ENCODE results near the gene ZDHHC7. TPM values are rescaled to one million over a fixed set of nuclear protein-coding genes. Genes with fewer than 3 reads are reported as not detected.

ZDHHC7 gene
- total and polyA plus RNA-seq, 9 of the 15 experiments (the other 6 are each of a cell fraction or from before 2014, with no cell fraction given), result 1.7 to 49.7 (median 37.4) TPM

GRCh38 chr16:84948851-84949610 lies 62.3 kb downstream of the ZDHHC7 start:
- Histone ChIP-seq H4K20me1 (replicated peaks; ENCODE audit: control insufficient read depth, insufficient read depth, low read length) (peaks cover 4% of the 10 kb centered on the region), H3K79me2 (ENCODE audit: control insufficient read depth, insufficient read depth, low read length) (no peaks in the 10 kb centered on the region), H3K9me3 (replicated peaks; ENCODE audit: control insufficient read depth, insufficient read depth, low read depth, low read length) (0 out of 2 replicates have a peak, but pooled peaks cover 2% of the 10 kb centered on the region), H3K9me1 (ENCODE audit: control insufficient read depth, insufficient read depth, low read length) (peaks cover 4% of the 10 kb centered on the region), H3K27me3 (ENCODE audit: control insufficient read depth in 2 of 2, insufficient read depth in 2 of 2, low read length in 2 of 2) (no peaks in the 10 kb centered on the region), H3K4me1 (replicated peaks in 1 of 2; ENCODE audit: control insufficient read depth in 2 of 2, insufficient read depth in 2 of 2, low read length in 2 of 2) (peaks cover 23 to 49% of the 10 kb centered on the region in 2 experiments), H3K27ac (ENCODE audit: extremely low read depth, low read depth, low read length) (no peak overlapping the region), H3K9ac (ENCODE audit: insufficient read depth in 1 of 2, low read depth in 2 of 2, low read length in 2 of 2) (no peak overlapping the region; a peak in 1 of 4 replicates), H3K4me2 (ENCODE audit: insufficient read depth, low read length) (no peak overlapping the region), H2AFZ (ENCODE audit: low read depth, low read length) (no peak overlapping the region), H3K4me3 (no peak overlapping the region), H3K36me3 (ENCODE audit: control insufficient read depth, insufficient read depth, low read length) (no peaks in the 10 kb centered on the region)
- FAIRE-seq, result peak; percentile 75
- CTCF ChIA-PET (ENCODE audit: low intra/inter-chr PET ratio), result interaction anchor here (5.2 kb wide), 1 partner anchor 194 kb away, joined by 34 read pairs; no protein-coding TSS in a partner anchor
- DNase-seq (ENCODE audit: extremely low read depth in 1 of 4, low spot score in 3 of 4), result no peak
- no peak for ATAC-seq
- intact Hi-C loops (cut with micrococcal nuclease), result no loop called here
- 40% methylated on average over 10 of the region's 10 CpGs for WGBS (ENCODE audit: insufficient coverage, low coverage, missing lambda C conversion rate)
- in situ Hi-C loops (cut with MboI), result no loop called here
- BruUV-seq (replicated peaks), result no TSS peak
- POLR2A ChIA-PET, result no interaction called here
- TF ChIP-seq ZBTB9 (CRISPR knock-in tag; IDR thresholded peaks at IDR 0.05), result no peak
- no peak for TF ChIP-seq CTCFL (IDR thresholded peaks at IDR 0.05; ENCODE audit: borderline replicate concordance, insufficient read depth, low read depth, low read length, poor library complexity, severe bottlenecking)
- TF ChIP-seq EWSR1 (IDR thresholded peaks at IDR 0.05; ENCODE audit: borderline replicate concordance, low read depth, partially characterized antibody), result no peak
- no peak for TF ChIP-seq NUFIP1 (IDR thresholded peaks at IDR 0.05; ENCODE audit: partially characterized antibody)
- no peak for TF ChIP-seq HMG20A (CRISPR knock-in tag; conservative IDR thresholded peaks at IDR 0.05)
- TF ChIP-seq ZNF124 (CRISPR knock-in tag; IDR thresholded peaks at IDR 0.05), result no peak
- no peak for TF ChIP-seq SREBF1 (IDR thresholded peaks at IDR 0.05; ENCODE audit: borderline replicate concordance, low read depth, low read length)
- no peak for TF ChIP-seq RAD51 (IDR thresholded peaks at IDR 0.05; ENCODE audit: borderline replicate concordance, low read depth)
- TF ChIP-seq ARID1B (IDR thresholded peaks at IDR 0.05), result no peak
- TF ChIP-seq NFE2L1 (tag; IDR thresholded peaks at IDR 0.05; ENCODE audit: borderline replicate concordance, low read depth), result no peak
- no peak for TF ChIP-seq ZNF586 (CRISPR knock-in tag; conservative IDR thresholded peaks at IDR 0.05)
- no peak for TF ChIP-seq SFPQ (IDR thresholded peaks at IDR 0.05; ENCODE audit: low read depth, low read length)
- TF ChIP-seq POLR2A (conservative IDR thresholded peaks at IDR 0.05), result no peak
- no peak for TF ChIP-seq ZNF76 (CRISPR knock-in tag; IDR thresholded peaks at IDR 0.05; ENCODE audit: borderline replicate concordance)
- no peak for TF ChIP-seq POLR2H (tag; IDR thresholded peaks at IDR 0.05; ENCODE audit: low read depth)
- TF ChIP-seq LARP7 (IDR thresholded peaks at IDR 0.05), result peak; percentile 37; the same call in 1 of the 2 replicates
- TF ChIP-seq ZFP30 (CRISPR knock-in tag; IDR thresholded peaks at IDR 0.05; ENCODE audit: borderline replicate concordance), result no peak

All from K562 (cell line).